Breast epithelium (tissue), 4 donors: ENCODE data around the gene MFSD6. TPM values are rescaled to one million over a fixed set of nuclear protein-coding genes. Genes with fewer than 3 reads are reported as not detected.

Experiments used
- DNase-seq, 2 donors: peaks; one replicate each; pipeline ENCODE4 v3.0.0-alpha.2; 2019; ENCODE audit warnings: low spot score in 2 of 2
- H3K27ac ChIP-seq, 2 donors: fragments of 200-600 bp; sonication (generic) in 1 of 2; one replicate each; pipeline ENCODE4 v1.5.1; 2016 to 2019; ENCODE audit warnings: mild to moderate bottlenecking in 1 of 2
- H3K27me3 ChIP-seq, 2 donors: fragments of 200-600 bp; sonication (generic) in 1 of 2; one replicate each; pipeline versions ENCODE4 v1.5.1 to v1.6.0; 2017 to 2019; ENCODE audit warnings: control low read depth in 1 of 2, mild to moderate bottlenecking in 1 of 2
- H3K36me3 ChIP-seq: fragments of 200-600 bp; one replicate; pipeline ENCODE4 v1.5.1; 2019
- H3K4me1 ChIP-seq, 2 donors: fragments of 200-600 bp; sonication (generic); one replicate each; pipeline ENCODE4 v1.5.1; 2016 to 2019; ENCODE audit warnings: control low read depth in 1 of 2
- H3K4me3 ChIP-seq, 3 donors: fragments of 200-600 bp; sonication (generic); 1 replicate in 2 of 3; 2 replicates in 1 of 3; pipeline ENCODE4 v1.5.1; 2016 to 2019; ENCODE audit warnings: mild to moderate bottlenecking in 3 of 3, moderate library complexity in 2 of 3
- H3K9me3 ChIP-seq, 2 donors: fragments of 200-600 bp; sonication (generic) in 1 of 2; one replicate each; pipeline ENCODE4 v1.5.1; 2016 to 2019; ENCODE audit warnings: control low read depth in 1 of 2
- POLR2A ChIP-seq: fragments of 450-650 bp; IDR thresholded peaks from one replicate; pipeline ENCODE4 v1.6.1; 2016; ENCODE audit warnings: antibody characterized with exemption, mild to moderate bottlenecking, moderate library complexity
- POLR2AphosphoS5 ChIP-seq, 3 donors: sonication (generic); formaldehyde crosslinking; IDR thresholded peaks; one replicate each; pipeline ENCODE4 v1.6.1; 2017; ENCODE audit warnings: antibody characterized with exemption in 3 of 3
- intact Hi-C: fragments of 100-400 bp; cut with DNase I; formaldehyde crosslinking; loops from one replicate; pipeline ENCODE4 v1.15.1; 2023; ENCODE audit warnings: low total_unique reads
- total RNA-seq, 3 donors: library from RNA; depleted of rRNA; stranded (reverse); fragments of >200 nt; gene quantifications; one replicate each; pipeline ENCODE4 v1.1.0, GENCODE V29; 2016
- TF ChIP-seq, protein P1 (sequence below), 3 donors: fragments of 450-650 bp; IDR thresholded peaks; one replicate each; pipeline ENCODE4 v1.5.1; 2016 to 2017; ENCODE audit warnings: antibody characterized with exemption in 3 of 3, mild to moderate bottlenecking in 3 of 3, moderate library complexity in 3 of 3

Gene MFSD6
- total RNA-seq, 3 donors from 2014 or later, result 52.0 to 180 (median 92.4) TPM

GRCh38 chr2:190460487-190460886 is 52.3 kb downstream of the MFSD6 start:
- Histone ChIP-seq H3K9me3 (no peaks in the 10 kb centered on the region), H3K4me1 (no peaks in the 10 kb centered on the region), H3K36me3 (no peaks in the 10 kb centered on the region), H3K4me3 (no peak overlapping the region), H3K27me3 (no peaks in the 10 kb centered on the region), H3K27ac (no peak overlapping the region)
- intact Hi-C loops, result no loop called here
- TF ChIP-seq, protein P1, sequence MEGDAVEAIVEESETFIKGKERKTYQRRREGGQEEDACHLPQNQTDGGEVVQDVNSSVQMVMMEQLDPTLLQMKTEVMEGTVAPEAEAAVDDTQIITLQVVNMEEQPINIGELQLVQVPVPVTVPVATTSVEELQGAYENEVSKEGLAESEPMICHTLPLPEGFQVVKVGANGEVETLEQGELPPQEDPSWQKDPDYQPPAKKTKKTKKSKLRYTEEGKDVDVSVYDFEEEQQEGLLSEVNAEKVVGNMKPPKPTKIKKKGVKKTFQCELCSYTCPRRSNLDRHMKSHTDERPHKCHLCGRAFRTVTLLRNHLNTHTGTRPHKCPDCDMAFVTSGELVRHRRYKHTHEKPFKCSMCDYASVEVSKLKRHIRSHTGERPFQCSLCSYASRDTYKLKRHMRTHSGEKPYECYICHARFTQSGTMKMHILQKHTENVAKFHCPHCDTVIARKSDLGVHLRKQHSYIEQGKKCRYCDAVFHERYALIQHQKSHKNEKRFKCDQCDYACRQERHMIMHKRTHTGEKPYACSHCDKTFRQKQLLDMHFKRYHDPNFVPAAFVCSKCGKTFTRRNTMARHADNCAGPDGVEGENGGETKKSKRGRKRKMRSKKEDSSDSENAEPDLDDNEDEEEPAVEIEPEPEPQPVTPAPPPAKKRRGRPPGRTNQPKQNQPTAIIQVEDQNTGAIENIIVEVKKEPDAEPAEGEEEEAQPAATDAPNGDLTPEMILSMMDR (IDR thresholded peaks at IDR 0.05), result no peak
- TF ChIP-seq POLR2A (no peak), POLR2AphosphoS5 (IDR thresholded peaks at IDR 0.05) (no peak)
- DNase-seq, result no peak

GRCh38 chr2:190462181-190462580 is 54.0 kb downstream of the MFSD6 start:
- no peak overlapping the region for H3K4me3 ChIP-seq
- no peak for DNase-seq
- no peaks in the 10 kb centered on the region for H3K9me3 ChIP-seq
- H3K27ac ChIP-seq, result no peak overlapping the region
- TF ChIP-seq, protein P1 (IDR thresholded peaks at IDR 0.05), result no peak
- TF ChIP-seq POLR2A (no peak), POLR2AphosphoS5 (IDR thresholded peaks at IDR 0.05) (no peak)
- no peaks in the 10 kb centered on the region for H3K27me3 ChIP-seq
- intact Hi-C loops, result no loop called here
- H3K36me3 ChIP-seq, result no peaks in the 10 kb centered on the region
- H3K4me1 ChIP-seq, result no peaks in the 10 kb centered on the region

DNA sequence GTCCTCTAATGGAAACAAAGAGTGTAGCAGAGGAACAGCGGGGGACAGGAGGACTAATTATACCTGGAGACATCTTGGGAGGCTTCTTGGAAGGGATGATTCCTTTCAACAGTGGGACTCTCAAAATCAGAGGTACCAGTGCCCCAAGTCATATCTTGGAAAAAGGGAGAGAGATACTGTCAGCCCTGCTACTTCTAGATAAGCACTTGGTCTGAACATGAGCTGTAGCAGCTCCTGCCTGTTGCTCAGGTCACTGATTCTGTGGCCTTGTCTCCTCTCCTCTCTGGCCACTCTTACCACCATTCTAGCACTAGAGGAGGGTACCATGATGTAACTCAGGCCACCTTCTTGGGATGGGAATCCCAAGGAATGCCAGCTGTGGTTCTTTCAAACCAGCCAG is 54.5 kb downstream of the MFSD6 start:
- intact Hi-C loops, result no loop called here
- Histone ChIP-seq H3K4me3 (no peak overlapping the region), H3K27me3 (no peaks in the 10 kb centered on the region), H3K4me1 (peaks cover 0 to 4% of the 10 kb centered on the region in 2 donors), H3K27ac (no peak overlapping the region), H3K36me3 (no peaks in the 10 kb centered on the region), H3K9me3 (no peaks in the 10 kb centered on the region)
- TF ChIP-seq, protein P1 (IDR thresholded peaks at IDR 0.05), result no peak
- TF ChIP-seq POLR2AphosphoS5 (IDR thresholded peaks at IDR 0.05), result no peak
- no peak for TF ChIP-seq POLR2A
- no peak for DNase-seq

- H3K27ac ChIP-seq, result no peak overlapping the region
Measured at GRCh38 chr2:190465060-190465459, 56.9 kb downstream of the MFSD6 start.

GRCh38 chr2:190466819-190467446 is 58.8 kb downstream of the MFSD6 start:
- H3K27ac ChIP-seq, result peak overlapping the region; percentile 89 to 92
- intact Hi-C loops, result no loop called here
- peaks cover 0 to 9% of the 10 kb centered on the region in 2 donors for H3K4me1 ChIP-seq
- H3K27me3 ChIP-seq, result no peaks in the 10 kb centered on the region
- H3K36me3 ChIP-seq, result no peaks in the 10 kb centered on the region
- TF ChIP-seq, protein P1 (IDR thresholded peaks at IDR 0.05), result no peak
- TF ChIP-seq POLR2AphosphoS5 (IDR thresholded peaks at IDR 0.05) (no peak), POLR2A (no peak)
- peak overlapping the region in 1 of 3 donors; percentile 0 for H3K4me3 ChIP-seq
- no peak for DNase-seq
- H3K9me3 ChIP-seq, result no peaks in the 10 kb centered on the region

More at GRCh38 chr2:190465060-190465459, 56.9 kb downstream of the MFSD6 start:
- TF ChIP-seq POLR2AphosphoS5 (IDR thresholded peaks at IDR 0.05) (no peak), POLR2A (no peak)
- TF ChIP-seq, protein P1 (IDR thresholded peaks at IDR 0.05), result no peak
- Histone ChIP-seq H3K36me3 (no peaks in the 10 kb centered on the region), H3K9me3 (no peaks in the 10 kb centered on the region), H3K4me1 (peaks cover 0 to 9% of the 10 kb centered on the region in 2 donors), H3K27me3 (no peaks in the 10 kb centered on the region), H3K4me3 (no peak overlapping the region)
- intact Hi-C loops, result no loop called here
- DNase-seq, result no peak
